GM19395 (cell line): ENCODE data around the gene RNASEH2C.
"Not testable (repeated sequence)": the region's sequence is repeated elsewhere in the genome, so short reads cannot be mapped to it uniquely, and the experiment has no call there.

Experiments used
- ATAC-seq: cut with Tn5 transposase; IDR thresholded peaks from one replicate; pipeline ENCODE4 v1.9.1; 2021; ENCODE audit warnings: mild to moderate bottlenecking, moderate library complexity; ENCODE audit not compliant: unreplicated experiment

RNASEH2C gene

GRCh38 chr11:65691847-65692246 is 28.8 kb downstream of the RNASEH2C start:
- ATAC-seq = not testable (repeated sequence)

- ATAC-seq = no peak
Measured at GRCh38 chr11:65685981-65686380, 34.6 kb downstream of the RNASEH2C start.

- ATAC-seq = not testable (repeated sequence)
Measured at GRCh38 chr11:65683480-65683879, 37.1 kb downstream of the RNASEH2C start.

GRCh38 chr11:65680192-65680743 is 40.3 kb downstream of the RNASEH2C start:
- ATAC-seq = no peak

GRCh38 chr11:65672982-65673381 is 47.6 kb downstream of the RNASEH2C start:
- ATAC-seq = no peak

- no peak for ATAC-seq
Measured at GRCh38 chr11:65672180-65672860, 48.3 kb downstream of the RNASEH2C start.
